ENCODE data around the gene GRP. TPM values are rescaled to one million over a fixed set of nuclear protein-coding genes. Genes with fewer than 3 reads are reported as not detected.

The GRP gene
- total and polyA plus RNA-seq, 5 donors = not detected

DNA sequence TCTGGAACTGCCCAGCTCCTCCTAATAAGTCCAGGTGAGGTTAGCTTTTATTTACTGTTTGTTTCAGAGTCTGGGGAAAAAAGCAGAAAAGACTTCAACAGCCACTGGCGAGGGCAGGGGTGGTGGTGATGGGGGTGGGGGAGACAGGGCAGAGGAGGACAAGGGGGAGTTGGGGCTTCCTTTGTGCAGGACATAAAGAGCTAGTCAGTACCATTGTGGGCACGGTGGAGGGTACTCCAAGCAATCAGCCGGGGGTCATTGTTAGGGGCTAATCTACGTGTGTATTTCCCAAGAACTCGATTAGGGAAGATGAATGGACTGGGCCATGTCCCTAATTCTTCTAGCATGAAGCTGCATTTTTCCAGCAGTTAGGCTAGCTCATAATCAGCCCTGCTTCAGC, 56.1 kb downstream of the GRP start:
- intact Hi-C loops (cut with DNase I) = no loop called here
- H3K27me3 ChIP-seq (ENCODE audit: control insufficient read depth, insufficient read depth) = no peaks in the 10 kb centered on the region
- WGBS = 23% methylated on average over 5 of the region's 5 CpGs
- no peak for ATAC-seq
- no peak overlapping the region for H3K27ac ChIP-seq (ENCODE audit: low read length)
- H3K9me3 ChIP-seq (ENCODE audit: control insufficient read depth, low read length) = no peaks in the 10 kb centered on the region
- H3K4me1 ChIP-seq (ENCODE audit: control insufficient read depth, insufficient read depth, low read length) = no peaks in the 10 kb centered on the region
- no peak overlapping the region for H3K4me3 ChIP-seq (ENCODE audit: low read length)
- DNase-seq = no peak

DNA sequence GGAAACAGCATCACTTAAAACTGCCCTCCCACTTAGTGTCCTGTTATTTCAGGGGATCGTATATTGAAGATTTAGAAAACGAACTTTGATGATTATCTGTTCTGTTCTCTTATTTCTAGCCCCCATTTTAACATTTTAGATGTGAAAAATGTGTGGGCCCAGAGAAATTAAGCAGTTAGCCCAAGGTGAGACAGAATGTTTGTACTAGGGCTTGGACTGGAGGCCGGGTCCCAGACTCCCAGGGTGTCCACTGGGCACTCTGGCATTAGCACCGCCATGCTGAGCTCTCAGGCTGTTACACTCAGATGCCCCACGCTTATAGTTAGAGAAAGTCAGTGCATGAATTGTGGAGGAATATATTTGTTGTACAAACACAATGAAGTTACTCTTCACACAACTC, 58.8 kb downstream of the GRP start:
- DNase-seq (no peak), ATAC-seq (no peak)
- 72% methylated on average over 5 of the region's 5 CpGs for WGBS
- intact Hi-C loops (cut with DNase I) = no loop called here
- Histone ChIP-seq H3K4me1 (ENCODE audit: control insufficient read depth, insufficient read depth, low read length) (no peaks in the 10 kb centered on the region), H3K27ac (ENCODE audit: low read length) (no peak overlapping the region), H3K27me3 (ENCODE audit: control insufficient read depth, insufficient read depth) (peaks cover 8% of the 10 kb centered on the region), H3K4me3 (ENCODE audit: low read length) (no peak overlapping the region), H3K9me3 (ENCODE audit: control insufficient read depth, low read length) (no peaks in the 10 kb centered on the region)

DNA sequence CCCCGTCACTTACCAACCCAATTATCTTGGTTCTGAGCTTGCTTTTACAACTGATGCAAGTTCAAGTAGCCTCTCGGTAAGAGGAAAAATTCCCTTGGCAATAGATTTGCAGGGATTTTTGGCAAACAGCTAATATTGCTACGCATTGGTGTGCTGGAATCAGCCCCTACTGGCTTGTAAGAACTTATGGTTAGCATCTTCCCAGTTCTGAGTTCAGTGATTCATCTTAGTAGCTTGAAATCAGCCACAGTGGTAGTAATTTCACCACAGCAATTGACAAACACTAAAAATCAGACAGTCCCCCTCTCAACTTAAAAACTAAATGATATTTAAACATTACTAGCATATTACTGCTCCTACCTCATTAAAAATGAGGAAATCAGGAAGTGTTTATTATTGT, 59.2 kb downstream of the GRP start:
- intact Hi-C loops (cut with DNase I) = no loop called here
- 60% methylated on average over 3 of the region's 3 CpGs for WGBS
- Histone ChIP-seq H3K27me3 (ENCODE audit: control insufficient read depth, insufficient read depth) (peaks cover 8% of the 10 kb centered on the region), H3K4me1 (ENCODE audit: control insufficient read depth, insufficient read depth, low read length) (no peaks in the 10 kb centered on the region), H3K4me3 (ENCODE audit: low read length) (no peak overlapping the region), H3K27ac (ENCODE audit: low read length) (no peak overlapping the region), H3K9me3 (ENCODE audit: control insufficient read depth, low read length) (no peaks in the 10 kb centered on the region)
- ATAC-seq (no peak), DNase-seq (no peak)

DNA sequence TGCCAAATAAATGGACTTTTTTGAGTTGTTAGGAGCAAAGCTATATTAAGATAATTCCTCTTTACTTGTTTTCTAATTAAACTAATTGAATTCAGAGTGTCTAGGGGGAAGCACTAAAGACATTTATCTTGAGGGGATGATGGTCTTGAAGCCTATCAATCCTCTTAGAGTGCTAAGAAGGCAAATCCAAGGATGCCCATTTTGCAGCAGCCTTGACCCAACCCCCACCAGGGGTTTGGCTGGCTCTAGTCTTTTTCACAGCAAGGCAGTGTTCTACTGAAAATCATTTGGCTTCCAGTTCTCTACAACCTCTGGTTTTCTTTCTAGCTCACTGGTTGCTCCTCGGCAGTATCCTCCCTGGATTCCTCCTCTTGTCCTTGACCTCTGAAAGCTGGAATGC, 59.8 kb downstream of the GRP start:
- DNase-seq (no peak), ATAC-seq (no peak)
- 55% methylated on average over 1 of the region's 1 CpG for WGBS
- peaks cover 8% of the 10 kb centered on the region for H3K27me3 ChIP-seq (ENCODE audit: control insufficient read depth, insufficient read depth)
- no peak overlapping the region for H3K27ac ChIP-seq (ENCODE audit: low read length)
- intact Hi-C loops (cut with DNase I) = no loop called here
- H3K4me3 ChIP-seq (ENCODE audit: low read length) = no peak overlapping the region
- no peaks in the 10 kb centered on the region for H3K4me1 ChIP-seq (ENCODE audit: control insufficient read depth, insufficient read depth, low read length)
- no peaks in the 10 kb centered on the region for H3K9me3 ChIP-seq (ENCODE audit: control insufficient read depth, low read length)

Other genes with a start within 250 kb of the GRP start
- 10 to 100 TPM; 19.3 to 36.8 (median 32.6) TPM for gene SEC11C, start 80.3 kb upstream of the GRP start, total RNA-seq
- 25.3 TPM for gene SEC11C, start 80.3 kb upstream of the GRP start, polyA plus RNA-seq
- gene RAX, start 53.3 kb downstream of the GRP start, total RNA-seq = not detected
- gene RAX, start 53.3 kb downstream of the GRP start, polyA plus RNA-seq = not detected
- not detected for gene CPLX4, start 98.5 kb downstream of the GRP start, total RNA-seq
- gene CPLX4, start 98.5 kb downstream of the GRP start, polyA plus RNA-seq = not detected
- gene LMAN1, start 139.1 kb downstream of the GRP start, total RNA-seq = 10 to 100 TPM; 58.9 to 71.1 (median 63.6) TPM
- 24.4 TPM for gene LMAN1, start 139.1 kb downstream of the GRP start, polyA plus RNA-seq